HG03095 (cell line): ENCODE data around the gene SEMA5A.

Experiments used
- ATAC-seq: cut with Tn5 transposase; IDR thresholded peaks from one replicate; pipeline ENCODE4 v1.9.1; 2021; ENCODE audit warnings: moderate library complexity; ENCODE audit not compliant: unreplicated experiment

SEMA5A gene

DNA sequence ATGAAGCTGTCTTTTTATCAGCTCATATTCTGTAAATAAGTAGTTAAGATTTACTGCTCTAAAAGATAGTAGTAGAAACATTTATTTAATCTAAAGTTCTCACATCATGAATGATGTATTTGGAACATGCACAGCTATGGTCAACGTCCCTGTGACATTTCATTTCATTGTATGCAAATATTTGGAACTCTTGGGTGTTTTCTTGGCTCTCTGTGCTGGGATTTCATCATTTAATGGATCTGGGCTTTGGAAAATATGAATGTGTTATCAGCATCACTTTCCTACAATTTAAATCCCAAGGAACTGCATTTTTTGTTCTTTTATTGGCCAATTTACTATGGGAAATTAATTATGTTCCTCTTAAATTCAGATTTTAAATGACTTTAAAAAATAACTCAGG is 462.9 kb downstream of the SEMA5A start:
- ATAC-seq: no peak

DNA sequence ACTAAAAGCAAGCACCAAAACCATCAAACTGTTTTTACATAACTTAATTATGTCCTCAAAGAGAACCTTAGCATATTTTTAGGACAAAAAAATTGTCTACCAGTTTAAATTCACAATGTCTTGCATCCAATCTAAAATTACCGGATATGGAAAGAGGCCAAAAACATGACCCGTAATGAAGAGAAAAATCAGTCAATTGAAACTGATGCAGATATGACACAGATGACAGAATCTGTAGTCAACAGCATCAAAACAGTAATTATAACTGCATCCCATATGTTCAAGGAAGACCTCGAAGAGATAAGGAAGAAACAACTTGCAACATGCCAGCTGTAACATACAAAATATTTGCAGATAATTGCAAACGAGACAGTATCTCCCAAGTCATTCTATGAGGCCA is 473.2 kb downstream of the SEMA5A start:
- no peak for ATAC-seq

DNA sequence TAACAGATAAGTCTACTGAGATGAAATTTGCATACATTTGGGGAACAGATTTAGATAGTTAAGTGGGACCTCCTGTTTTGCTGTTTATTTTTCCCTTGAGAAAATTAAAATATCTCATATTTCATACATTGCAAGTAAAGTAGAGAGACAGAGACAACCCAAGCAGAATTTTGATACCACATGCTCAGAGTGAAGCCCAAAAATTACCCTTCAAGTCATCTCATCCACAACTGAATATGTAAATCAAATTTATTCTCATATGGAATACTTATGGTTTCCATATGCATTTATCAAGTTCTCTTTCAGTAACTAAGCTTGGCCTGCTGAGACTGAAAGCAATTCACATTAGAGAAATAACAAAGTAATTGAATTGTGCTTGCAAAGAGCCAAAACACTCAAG is 474.4 kb downstream of the SEMA5A start:
- no peak for ATAC-seq

DNA sequence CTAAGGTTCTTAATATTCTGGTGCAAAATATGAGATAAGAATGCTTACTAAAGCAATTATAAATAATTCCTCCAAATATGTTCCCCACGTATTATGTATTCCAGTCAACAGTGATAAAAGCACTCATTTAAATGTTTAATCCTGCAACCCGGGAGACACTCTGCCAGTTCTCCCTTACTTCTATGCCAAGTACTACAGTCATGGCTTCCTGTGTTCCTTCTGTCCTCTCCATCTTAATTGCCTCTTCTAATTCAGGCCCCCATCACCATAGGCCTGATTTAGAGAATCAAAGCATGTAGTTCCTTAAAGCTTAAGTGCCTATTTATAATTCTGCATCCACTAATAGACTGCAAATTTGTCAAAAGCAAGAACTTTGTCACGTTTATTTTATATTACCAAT is 474.8 kb downstream of the SEMA5A start:
- ATAC-seq: no peak

DNA sequence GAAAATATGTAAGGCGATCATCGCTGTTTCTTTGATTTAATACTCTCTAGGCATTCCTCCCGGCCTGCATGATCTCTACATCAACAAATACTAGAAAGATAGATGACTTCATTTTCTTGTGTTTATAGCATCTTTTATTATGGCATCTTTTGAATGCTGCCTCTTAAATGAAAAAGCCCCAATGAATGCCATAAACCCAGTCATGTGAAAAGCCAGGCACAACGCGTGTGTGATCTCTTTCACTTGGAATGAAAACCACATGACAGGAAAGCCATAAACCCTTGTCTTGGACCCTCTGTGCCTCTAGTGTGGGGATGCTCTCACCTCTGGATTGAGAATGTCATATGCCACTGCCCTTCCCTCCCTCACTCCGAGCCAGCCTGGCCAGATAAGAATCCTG is 476.2 kb downstream of the SEMA5A start:
- ATAC-seq: no peak

DNA sequence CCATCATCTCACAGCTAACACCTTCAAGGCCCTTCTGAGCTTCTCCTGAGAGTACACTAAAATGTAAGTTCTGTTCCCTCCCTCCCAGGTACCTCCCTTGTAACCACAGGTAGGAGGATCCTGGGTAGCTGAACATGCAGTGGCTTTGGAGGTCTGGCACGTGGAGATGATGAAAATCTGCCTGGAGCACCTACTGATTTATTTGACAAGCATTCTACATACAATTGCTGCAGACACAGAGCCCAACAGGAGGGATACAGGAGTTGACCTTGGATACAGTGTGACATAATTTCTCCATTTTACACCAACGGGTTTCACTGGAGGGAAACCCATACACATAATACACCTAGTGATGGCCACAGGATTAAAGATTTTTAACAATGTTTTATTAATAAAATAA is 478.7 kb downstream of the SEMA5A start:
- ATAC-seq: no peak

DNA sequence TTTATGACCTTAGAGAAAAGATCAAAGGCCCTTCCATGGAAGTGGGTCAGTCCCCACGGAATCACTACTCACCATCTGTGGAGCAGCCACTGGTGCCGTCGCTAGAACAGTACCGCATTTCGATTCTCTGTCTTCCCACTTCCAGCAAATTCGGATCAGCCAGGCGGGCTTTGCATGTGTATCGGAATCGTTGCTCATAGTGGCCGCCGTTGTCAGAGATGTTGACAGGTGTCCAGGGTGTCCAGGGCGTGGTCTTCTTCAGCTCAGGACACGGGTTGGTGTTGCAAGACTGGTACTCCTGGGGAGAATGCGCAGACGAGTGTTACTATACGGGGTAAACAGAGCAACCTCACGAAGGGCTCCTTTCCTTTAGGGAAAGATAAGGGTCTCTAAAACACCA is 479.5 kb downstream of the SEMA5A start:
- no peak for ATAC-seq

DNA sequence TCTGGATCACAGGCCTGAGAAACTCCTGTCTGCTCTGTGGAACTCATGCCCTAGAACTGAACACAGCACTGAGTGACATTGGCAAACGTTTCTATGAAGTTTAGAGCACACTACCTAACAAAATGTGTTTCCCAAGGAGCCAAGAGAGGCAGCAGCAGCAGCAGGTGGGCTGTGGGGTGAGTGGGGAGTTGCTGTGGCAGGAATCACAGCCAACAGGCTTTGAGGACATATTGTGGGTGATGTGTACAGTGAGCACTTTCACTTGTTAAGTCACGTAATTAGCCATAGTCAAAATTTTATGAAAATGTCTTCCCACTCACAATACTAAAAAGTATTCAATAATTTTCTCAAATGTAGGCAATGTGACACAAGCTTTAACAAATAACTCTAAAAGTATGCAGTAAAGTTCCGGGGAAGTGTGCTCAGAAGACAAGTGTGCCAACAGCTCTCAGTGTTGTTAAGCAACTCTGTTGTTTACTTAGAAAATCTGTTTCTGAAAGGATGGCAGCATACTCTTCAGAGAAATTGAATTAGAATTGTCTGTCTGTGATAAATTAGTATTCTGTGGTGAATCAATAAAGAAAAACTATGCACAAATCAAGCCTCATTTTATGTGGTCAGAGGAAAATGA is 482.1 kb downstream of the SEMA5A start:
- no peak for ATAC-seq

DNA sequence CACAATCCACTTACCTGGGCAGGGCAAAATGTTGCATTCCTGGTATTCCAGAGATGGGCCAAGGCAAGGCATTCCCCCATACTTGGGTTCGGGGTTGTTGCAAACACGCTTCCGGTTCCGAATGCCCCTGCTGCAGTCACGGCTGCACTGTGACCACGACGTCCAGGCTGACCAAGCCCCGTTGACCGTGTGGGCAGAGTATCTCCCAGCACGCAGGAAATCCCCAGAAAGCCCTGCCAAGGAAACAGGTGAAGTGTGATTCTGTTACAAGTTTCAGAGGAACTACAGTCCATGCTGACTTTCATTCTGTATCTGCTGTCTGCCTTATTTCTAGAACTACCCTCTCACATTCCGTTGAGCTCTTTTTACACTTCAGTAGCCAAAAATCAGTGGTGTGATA is 483.0 kb downstream of the SEMA5A start:
- peak; percentile 53 for ATAC-seq

DNA sequence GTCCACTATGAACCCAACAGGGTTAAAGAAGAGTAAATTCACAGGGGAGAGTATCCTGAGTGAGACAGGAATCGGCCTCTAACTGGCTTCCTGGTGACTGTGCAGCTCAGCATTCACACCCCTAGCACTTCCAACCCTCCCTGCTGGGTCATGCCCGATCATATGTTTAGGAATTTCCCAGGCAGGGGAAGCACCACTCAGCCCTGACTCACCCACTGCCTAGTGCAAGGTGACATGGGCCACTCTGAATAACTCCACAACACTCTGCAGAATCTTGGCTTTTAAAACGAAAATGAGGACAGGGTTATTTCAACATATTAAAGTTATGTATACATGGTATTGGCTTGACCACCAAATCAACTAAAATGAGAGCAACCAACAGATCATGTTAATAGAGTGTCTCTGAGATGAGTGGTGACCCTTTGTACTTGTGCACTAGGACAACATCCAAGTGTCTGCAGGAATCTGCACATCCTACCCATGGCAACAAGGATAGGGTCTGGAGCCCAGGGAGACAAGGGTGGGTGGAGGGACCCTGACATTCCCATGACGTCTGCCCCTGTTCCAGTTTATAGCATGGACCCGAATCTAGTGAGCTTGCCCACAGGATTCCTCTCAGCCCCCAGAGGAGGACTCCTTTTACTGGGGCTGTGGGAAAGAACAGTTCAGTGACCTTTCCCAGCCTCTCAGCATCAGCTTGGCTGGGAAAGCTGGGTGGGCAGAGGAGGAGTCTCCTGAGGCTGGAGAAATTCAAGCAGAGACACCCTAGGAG is 485.8 kb downstream of the SEMA5A start:
- ATAC-seq: no peak

DNA sequence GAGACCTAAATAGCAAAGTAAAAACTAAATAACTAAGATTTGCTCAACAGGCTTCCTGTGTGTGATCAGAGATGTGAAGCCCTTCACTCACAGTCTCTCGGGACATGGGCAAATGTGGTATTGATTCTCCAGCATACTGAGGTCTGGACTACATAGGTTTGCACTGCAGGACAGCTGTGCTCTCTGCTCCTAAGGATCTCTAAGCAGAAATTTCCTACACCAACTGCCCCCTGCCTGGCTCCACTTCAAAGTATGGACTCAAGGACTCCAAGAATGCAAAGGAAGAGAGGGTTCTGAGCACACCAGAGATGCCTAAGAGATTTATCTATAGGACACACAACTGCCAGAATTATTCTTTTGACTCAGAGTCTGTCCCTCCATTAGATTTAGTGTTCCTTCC is 487.2 kb downstream of the SEMA5A start:
- ATAC-seq: no peak

DNA sequence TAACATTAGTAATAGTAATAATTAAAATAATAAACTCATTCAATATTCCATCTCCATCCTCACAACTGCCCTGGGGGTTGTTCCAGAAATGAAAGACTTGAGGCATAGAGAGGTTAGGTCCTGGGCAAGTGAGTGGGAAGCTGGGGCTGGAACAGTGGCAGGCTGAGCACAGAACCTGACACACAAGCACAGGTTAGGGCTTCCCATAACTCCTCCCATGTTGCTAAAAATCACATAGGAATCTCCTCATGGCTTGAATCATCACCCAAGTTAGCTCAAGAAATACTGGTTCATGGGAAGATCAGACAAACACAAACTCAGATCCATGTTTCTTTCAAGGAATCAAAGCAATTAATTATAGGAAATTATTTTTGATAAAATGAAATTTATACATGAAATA is 487.7 kb downstream of the SEMA5A start:
- no peak for ATAC-seq

DNA sequence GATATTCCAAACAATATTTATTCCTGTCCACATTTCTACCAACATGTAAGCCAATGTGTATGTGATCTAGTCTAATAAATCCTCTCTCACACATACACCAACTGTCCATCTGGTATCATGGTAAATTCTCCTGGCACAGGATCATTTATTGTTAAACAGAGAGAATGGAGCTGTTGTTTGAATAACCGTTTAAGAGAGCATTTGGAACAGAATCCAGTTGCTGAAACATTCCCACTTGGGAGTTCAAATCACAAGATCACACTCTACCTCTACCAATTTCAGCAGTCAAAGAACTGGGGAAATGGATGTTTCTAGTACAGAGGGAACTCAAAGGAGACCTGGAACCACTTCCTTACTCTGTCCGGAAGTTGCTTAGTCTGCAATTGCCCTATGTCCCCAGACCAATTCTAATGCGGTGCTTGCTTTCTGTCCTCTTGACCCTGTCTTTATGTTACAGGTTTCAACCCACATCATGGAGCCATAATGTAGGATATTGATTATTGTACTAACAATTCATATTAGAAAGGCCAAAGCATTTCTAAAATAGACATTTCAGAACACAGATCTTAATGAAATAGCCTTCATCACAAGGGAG is 488.4 kb downstream of the SEMA5A start:
- no peak for ATAC-seq

DNA sequence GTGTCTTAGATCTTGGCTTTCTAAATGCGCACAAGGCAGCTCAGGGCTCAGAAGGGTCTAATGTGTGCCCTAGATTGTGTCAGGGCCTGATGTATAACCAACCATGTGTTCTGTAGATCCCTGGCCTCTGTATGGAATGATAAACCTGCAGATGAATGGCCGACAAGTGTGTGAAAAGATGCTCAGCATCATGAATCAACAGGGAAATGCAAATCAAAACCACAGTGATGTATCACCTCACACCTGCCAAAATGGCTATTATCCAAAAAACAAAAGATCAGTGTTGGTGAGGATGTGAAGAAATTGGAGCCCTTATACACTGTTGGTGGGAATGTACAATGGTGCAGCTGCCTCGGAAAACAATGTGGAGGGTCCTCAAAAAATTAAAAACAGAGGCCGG is 489.8 kb downstream of the SEMA5A start:
- no peak for ATAC-seq

DNA sequence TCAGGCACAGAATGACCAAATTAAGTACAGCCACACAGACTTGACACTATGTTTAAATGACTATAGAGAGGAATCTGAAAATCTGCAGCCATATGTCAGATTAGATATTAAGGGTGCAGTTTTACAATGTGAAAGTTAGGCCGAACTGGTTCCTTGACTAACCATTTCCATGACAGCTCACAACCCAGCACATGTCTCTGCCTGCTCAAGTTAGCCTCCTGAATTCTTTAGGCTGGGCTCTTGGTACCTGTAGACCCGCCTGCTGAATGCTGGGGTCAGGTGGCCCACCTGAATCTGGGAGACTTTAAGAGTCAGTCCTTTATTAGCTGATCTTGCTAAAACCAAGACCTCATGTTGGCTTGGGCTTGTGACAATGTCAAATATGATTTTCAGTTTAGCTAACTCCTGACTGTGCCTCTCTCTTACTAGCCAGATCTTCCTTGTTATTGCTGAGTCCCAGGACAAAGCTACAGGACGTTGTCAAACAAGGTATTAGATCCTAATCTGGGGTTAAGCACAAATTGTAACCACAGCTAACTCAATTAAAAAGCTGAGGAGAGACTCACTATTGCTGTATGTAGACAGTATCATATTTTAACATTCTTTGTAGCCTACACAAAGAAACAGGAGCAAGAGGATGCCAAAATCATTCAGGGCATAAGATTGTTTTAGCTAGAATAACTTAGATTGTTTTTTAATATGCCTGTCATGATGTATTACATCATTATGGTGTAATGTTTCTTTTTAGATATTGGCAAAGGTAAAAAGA is 490.9 kb downstream of the SEMA5A start:
- ATAC-seq: no peak

DNA sequence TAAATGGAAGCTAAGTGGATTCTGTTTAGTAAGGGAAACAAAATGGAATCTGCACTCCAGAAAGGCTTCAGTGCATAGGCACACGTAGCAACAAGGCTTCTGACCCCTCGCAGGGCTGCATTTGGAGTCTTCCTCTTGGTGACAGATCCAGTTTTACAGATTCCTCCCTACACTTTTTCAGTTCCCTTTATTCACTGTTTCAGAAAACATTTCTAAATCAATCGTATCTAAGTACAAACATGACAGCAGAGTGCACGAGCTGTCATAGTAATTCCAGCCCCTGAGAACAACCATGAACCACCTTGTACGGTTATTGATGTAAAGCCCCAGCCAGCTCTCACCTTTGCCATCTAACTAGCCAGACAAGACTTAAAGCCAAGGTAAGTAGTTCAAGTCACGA is 491.6 kb downstream of the SEMA5A start:
- ATAC-seq: no peak

DNA sequence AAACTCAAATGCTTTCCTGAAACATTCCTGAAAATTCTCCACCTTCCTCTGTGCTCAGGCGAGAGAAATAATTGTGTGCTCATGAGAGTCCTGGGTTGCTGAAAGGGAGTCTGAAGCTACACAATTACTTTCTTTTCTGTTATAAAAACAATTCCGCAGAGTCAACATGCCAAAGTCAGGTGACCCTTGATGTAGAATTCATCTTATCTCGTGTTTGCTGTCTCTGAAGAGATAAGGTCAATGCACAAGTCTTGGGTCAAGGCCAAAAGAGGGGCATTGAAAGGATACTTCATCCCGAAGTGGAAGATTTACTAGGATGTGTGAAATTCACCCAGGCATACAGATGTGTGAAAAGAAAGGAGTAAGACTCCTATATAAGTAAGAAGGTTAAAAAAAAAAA is 493.5 kb downstream of the SEMA5A start:
- ATAC-seq: no peak

DNA sequence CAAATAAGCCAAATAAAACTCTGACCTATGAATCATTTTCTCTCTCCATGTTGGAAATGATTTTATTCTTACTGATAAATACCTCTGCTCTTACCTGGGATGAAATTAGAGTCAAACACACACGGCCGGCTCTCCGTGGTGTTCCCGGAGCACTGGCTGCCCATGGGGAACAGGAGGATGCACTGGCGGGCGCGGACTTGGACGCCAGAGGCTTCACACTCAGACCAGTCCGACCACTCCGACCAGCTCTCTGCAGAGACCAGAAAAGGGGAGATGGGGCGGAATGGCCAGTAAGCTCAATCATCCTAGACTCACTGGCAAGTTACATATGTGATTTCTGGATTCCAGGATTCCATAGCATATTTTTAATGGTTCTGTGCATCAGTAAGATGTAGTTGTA is 494.1 kb downstream of the SEMA5A start:
- no peak for ATAC-seq

DNA sequence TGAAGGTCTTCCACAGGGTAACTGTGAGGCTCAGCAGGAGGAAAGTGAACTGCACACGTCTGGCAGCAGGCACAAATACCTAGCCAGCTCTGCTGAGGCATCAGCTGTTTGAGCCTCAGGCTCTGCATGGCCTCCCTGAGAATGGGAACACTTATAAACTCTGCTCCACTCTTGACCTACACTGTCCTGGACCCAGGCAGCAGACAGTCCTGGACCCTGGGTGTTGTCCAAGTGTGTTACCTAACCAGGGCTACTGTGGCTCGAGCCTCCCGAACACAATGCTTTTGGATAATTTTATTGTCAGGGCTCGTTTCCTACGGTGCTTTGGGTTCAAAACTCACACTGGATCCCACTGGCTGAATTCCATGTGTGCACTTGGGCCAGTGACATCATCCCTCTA is 497.9 kb downstream of the SEMA5A start:
- no peak for ATAC-seq

DNA sequence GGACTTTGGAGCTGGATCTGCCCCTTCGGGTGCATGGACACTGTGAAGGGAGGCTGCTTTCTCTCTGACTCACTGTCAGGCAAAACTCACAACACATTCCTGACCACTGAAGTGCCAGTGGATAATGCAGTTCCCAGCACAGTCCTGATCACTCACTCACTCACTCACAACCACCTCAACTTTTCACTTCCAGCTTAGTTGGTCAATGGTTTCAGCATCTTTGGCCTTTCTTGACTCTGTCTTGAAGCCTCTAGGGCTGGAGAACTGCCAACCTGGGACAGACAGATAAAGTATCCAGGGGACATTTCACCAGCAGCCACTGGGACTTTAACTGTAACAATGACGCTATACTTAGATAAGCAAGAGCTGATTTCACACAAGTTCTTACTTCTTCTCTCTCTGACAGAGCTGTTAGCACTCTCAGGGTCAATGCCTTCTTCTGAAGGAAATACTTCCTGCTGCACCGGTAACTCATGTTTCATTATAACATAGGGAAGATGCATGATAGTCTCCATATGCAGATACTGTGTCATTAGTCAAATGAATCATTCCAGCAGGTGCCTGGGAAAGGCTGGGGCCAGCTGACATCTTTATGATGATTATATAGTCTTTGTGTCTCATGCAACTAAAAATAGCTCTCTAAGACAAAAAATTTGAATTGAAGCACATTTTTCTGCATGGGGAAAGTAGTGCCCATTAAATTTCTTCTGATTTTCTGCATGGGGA is 499.0 kb downstream of the SEMA5A start:
- no peak for ATAC-seq

DNA sequence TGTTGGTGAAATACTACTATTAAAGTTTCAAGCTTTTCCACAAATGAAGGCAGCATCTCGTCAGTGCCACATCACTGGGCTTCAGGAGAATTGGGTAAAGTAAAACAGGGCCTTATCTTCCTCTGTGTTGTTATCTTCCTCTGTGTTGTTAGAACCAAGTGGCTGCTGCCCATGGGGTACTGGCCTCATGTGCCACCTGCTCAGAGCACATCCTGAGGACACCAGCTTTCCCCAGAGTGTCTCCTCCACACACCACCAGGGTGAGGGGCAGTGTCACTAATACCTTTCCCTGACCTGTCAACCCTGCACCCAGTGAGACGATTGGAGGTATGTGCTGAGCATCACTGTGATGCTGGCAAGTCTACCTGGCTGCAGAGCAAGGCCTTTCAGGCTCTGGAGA is 499.9 kb downstream of the SEMA5A start:
- no peak for ATAC-seq
